ENCODE measurements around the gene STK32C.

Gene STK32C

GRCh38 chr10:132209978-132210530 lies 97.7 kb downstream of the STK32C start:
- DNase-seq (ENCODE audit: low spot score), result no peak

DNA sequence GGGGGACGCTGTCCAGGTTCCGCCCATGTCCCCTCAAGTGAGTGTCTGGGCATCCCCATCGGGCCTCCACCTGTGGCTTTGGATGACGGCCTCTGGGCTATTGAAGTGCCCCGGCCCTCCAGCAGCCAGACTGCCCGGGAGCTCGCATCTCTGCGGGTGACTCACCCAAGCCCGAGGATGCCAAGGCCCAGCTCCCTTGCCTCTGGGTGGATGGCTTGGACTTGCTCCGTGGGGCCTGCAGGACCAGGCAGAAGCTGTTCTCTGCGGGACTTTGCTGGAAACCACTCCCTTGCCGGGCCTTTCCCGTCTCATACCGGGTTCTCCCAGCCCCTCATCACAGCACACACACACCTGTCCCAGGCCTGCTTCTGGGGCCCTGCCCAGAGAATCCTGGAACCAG lies 98.6 kb downstream of the STK32C start:
- DNase-seq (ENCODE audit: low spot score), result no peak

DNA sequence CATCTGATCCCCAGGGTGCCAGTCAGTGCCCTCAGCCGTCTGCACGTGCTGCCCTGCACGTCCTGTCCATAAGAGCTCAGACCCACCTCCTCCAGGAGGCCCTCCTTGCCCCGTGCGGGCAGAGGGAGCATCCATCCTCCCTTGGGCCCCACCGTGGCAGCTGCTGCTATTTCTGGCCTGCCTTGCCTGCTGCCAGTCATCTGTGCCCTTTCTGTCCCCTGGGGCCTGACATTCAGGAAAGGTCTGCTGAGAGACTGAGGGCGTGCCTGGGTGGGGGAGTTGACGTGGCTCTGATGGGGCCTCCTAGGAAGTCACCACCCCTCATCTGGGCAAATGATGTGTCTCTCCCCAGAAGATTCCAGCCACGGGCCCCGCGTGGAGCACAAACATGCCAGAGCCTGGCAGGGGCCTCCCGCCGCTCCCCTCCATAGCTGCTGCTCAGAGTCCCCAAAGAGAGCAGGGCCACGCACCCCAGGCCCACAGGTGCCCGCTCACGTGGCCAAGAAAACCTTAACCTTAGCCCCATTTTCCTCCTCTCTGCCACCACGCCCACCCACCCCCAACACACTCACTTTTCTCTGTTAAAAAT lies 99.2 kb downstream of the STK32C start:
- no peak for DNase-seq (ENCODE audit: low spot score)

GRCh38 chr10:132207536-132208461 lies 100.0 kb downstream of the STK32C start:
- no peak for DNase-seq (ENCODE audit: low spot score)

GRCh38 chr10:132206806-132207535 lies 100.8 kb downstream of the STK32C start:
- no peak for DNase-seq (ENCODE audit: low spot score)

DNA sequence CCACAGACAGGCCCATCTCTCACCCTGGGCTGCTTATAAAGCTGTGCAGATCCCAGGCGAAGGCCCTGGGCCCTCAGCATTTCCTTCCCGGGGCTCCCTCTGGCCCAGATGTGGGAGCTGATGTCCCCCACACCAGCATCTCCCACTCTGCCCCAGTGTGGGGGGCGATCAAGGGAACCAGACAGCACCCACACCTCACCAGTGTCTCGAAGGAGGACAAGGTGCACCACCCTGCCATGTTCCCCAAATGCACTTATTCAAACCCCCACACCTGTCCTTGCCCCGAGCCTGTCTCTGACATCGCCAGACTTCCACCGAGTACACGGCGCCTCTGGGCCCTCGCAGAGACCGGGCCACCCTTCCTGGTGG lies 101.4 kb downstream of the STK32C start:
- no peak for DNase-seq (ENCODE audit: low spot score)

- DNase-seq (ENCODE audit: low spot score), result no peak
Observed at GRCh38 chr10:132205650-132206376, 101.9 kb downstream of the STK32C start.

GRCh38 chr10:132204781-132205473 lies 102.8 kb downstream of the STK32C start:
- DNase-seq (ENCODE audit: low spot score), result no peak

GRCh38 chr10:132204078-132204780 lies 103.5 kb downstream of the STK32C start:
- DNase-seq (ENCODE audit: low spot score), result no peak

DNA sequence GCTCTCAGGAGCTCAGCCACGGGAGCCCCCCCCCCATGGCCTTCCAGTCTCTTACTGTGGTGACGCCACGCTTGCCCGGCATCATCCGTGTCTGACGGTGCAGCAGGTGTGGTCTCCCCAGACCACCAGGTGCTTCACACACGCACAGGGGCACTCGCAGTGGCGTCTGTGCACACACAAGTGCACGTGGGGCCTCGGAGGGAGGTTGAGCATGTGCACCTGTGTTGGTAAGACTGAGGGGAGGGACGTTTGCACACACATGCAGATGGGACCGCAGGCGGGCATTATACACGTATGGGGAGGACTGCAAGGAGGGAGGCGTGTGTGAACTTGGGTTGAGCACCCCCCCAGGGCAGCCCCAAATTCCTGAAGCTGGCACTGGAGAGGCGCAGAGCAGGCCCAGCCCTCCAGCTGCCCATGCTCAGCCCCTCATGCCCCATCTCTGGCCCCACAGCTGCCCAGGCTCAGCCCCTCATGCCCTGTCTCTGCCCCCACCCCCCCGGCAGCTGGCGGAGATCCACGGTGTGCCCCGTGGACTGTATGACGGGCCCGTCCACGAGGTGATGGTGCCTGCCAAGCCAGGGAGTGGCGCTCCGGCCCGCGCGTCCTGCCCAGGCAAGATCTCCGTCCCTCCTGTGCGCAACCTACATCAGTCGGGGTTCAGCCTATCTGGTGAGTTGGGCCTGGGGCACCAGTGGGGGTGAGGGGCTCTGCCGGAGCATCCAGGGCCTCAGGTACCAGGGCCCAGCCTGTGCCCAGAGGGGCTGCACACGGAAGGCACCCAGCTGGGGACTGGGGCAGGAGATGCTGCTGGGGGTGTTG lies 104.3 kb downstream of the STK32C start:
- DNase-seq (ENCODE audit: low spot score), result no peak

- no peak for DNase-seq (ENCODE audit: low spot score)
Observed at GRCh38 chr10:132202070-132202970, 105.4 kb downstream of the STK32C start.

- DNase-seq (ENCODE audit: low spot score), result no peak
Observed at GRCh38 chr10:132201111-132201969, 106.4 kb downstream of the STK32C start.

- no peak for DNase-seq (ENCODE audit: low spot score)
Observed at GRCh38 chr10:132200344-132201110, 107.2 kb downstream of the STK32C start.

DNA sequence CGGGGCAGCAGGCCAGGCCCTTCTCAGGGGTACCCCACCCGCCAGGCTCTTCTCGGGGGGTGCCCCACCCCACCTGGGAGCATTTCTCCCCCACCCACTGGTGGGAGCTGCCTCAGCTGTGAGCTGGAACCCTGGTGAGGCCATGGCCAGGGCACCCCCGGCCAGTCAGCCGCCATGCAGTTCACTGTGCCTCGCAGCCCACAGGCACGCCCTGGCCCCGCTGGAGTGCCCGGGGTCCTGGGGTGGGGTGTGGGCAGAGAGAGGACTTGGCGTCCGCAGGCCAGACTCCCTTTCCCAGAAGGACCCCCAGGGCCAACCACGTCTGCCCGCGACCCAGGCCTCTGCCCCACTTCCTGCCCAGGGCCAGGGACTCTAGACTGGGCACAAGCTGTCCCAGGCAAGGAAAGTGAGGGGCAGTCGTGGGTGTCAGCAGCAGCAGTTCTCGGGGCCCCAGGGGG lies 107.9 kb downstream of the STK32C start:
- DNase-seq (ENCODE audit: low spot score), result no peak

- no peak for DNase-seq (ENCODE audit: low spot score)
Observed at GRCh38 chr10:132199268-132199853, 108.4 kb downstream of the STK32C start.

Measured in ecto neural progenitor cell (in vitro differentiated cells).